SIG-M5 (cell line): Measurements from ENCODE around the gene SLC26A6.

Experiments
- DNase-seq: peaks from one replicate; lab custom pipeline; 2025; lab: John Stamatoyannopoulos, UW

SLC26A6 gene, protein sequence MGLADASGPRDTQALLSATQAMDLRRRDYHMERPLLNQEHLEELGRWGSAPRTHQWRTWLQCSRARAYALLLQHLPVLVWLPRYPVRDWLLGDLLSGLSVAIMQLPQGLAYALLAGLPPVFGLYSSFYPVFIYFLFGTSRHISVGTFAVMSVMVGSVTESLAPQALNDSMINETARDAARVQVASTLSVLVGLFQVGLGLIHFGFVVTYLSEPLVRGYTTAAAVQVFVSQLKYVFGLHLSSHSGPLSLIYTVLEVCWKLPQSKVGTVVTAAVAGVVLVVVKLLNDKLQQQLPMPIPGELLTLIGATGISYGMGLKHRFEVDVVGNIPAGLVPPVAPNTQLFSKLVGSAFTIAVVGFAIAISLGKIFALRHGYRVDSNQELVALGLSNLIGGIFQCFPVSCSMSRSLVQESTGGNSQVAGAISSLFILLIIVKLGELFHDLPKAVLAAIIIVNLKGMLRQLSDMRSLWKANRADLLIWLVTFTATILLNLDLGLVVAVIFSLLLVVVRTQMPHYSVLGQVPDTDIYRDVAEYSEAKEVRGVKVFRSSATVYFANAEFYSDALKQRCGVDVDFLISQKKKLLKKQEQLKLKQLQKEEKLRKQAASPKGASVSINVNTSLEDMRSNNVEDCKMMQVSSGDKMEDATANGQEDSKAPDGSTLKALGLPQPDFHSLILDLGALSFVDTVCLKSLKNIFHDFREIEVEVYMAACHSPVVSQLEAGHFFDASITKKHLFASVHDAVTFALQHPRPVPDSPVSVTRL

DNA sequence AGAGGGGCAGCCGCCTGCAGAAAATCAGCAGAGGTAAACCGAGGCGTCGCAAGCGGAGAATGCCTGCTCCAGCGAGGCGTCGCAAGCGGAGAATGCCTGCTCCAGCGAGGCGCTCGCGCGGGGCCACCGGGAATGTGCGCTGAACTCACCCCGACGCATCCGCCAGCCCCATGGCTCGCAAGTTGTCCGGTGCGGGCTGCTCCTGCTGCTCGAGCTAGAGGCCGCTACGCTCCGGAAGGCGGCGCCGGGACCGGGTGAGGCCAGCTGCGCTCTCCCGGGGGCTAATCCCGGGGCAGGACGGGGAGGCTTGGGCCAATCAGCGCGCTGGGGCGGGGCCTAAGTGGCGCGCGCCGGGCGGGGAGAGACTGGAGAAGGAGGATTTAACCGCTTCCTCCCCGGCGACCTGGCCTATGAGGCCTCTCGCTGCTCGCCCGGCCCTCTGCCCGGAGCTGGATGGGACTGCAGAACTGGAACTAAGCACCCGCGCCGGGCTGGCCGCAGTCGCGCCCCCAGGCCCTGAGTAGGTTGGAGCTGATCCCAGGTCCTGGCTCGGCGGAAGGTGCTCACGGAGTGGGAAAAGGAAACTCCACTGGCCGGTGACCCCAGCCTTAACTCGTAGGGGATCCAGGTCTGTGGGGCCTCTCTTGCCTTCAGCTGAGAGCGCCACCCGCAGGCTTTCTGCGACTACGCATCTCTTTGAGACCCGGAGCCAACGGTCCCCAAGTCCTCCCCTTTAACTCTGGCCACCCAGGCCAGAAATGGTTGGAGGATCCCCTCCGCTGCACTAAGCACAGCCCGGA lies at the start of gene SLC26A6:
TSS of gene SLC26A6 (minus strand) at position 240 of the 800 bp plus-strand sequence. CDS start at position 172, 68 bp downstream.
- peak; percentile 56 for DNase-seq

DNA sequence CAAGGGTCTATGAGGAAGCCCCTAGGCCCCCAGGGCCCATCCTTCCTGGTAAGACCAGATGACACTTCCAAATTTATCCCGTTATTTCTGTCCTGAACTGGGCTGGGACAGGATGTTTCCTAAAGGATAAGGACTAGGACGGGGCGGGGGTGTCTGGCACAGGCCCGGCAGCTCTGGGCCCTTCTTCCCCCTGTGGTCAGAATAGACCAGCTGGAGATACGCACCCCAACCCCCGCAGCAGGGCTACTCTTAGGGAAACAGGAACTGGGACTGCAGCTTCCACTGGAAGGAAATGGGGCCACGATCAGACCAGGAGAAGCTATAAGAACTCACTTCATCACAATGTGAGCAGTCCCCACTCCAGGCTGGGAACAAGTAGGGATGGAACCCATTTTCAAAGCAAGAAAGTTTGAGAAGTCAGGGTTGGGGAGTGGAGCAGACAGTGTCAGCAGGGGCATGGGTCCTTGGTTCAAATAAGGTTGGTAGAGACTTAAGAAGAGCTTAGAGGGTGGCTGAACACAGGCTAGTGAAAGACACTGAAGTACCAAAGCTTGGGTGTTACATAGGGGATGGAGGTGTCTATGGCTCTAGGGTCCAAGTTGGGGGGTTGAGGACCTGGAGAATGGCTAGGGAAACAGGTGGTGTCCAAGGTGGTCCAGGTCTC lies 49.4 kb upstream of the SLC26A6 start:
- DNase-seq = no peak

DNA sequence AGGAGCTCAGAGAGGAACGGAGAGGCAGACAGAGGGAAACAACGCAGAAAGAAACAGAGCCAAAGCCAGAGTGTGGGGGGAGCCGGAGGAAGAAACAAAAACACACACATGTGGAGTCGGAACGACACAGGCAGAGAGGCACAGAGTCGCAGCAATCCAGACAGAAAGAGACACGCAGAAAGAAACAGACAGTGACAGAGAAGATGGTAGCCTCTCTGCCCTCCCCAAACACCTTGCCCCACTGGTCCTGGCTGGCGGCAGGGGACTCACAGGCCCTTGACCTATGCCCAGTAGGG lies 48.7 kb upstream of the SLC26A6 start:
- no peak for DNase-seq

- no peak for DNase-seq
These were observed 47.5 kb upstream of the SLC26A6 start for GRCh38 chr3:48682786-48683185.

DNA sequence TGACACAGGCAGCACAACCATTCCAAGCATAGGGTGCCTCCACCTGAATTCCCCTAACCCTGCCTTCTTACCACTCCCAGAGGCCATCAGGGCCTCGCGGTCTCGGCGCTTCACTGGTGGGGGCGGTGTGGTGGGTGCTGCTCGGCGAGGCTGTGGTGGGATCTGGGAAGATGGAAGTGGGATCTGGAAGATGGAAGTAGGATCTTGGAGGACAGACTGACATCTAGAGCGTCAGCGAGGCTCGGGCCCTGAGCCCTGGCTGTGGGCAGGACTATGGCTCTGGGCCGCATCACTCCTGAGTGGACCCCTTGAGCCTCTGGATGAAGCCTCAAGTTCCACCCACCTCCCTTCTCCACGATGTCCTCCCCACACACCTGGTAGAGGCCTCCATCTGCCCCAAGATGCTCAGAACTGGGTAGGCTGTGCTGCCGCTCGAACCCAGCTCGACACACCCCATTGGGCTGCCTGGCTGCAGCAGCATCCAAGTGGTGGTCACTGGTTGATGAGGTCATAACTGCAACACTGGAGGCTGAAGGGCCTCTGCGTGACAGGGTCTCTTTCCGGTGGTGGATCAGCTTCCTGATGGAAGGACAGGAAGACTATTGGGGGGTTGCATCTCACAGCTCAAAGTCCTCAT lies 46.8 kb upstream of the SLC26A6 start:
- no peak for DNase-seq

DNA sequence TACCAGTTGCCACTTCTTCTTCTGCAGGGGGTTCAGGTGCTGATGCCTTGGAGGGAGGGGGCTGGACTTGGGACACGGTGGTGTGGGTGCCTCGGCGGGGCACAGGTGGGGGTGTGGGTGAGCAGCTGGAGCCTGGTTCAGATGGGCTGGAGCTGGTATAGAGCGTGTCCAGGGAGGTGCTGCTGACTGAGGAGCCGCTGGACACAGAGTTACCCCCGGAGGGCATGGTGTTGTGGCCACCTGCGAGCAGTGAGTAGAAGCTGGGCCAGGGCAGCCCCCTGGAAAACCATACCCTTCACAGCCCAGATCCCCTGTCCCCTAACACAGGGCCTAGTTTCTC lies 46.2 kb upstream of the SLC26A6 start:
- no peak for DNase-seq

- no peak for DNase-seq
These were observed 45.7 kb upstream of the SLC26A6 start for GRCh38 chr3:48680811-48681540.

- DNase-seq = no peak
These were observed 44.4 kb upstream of the SLC26A6 start for GRCh38 chr3:48679411-48680391.

DNA sequence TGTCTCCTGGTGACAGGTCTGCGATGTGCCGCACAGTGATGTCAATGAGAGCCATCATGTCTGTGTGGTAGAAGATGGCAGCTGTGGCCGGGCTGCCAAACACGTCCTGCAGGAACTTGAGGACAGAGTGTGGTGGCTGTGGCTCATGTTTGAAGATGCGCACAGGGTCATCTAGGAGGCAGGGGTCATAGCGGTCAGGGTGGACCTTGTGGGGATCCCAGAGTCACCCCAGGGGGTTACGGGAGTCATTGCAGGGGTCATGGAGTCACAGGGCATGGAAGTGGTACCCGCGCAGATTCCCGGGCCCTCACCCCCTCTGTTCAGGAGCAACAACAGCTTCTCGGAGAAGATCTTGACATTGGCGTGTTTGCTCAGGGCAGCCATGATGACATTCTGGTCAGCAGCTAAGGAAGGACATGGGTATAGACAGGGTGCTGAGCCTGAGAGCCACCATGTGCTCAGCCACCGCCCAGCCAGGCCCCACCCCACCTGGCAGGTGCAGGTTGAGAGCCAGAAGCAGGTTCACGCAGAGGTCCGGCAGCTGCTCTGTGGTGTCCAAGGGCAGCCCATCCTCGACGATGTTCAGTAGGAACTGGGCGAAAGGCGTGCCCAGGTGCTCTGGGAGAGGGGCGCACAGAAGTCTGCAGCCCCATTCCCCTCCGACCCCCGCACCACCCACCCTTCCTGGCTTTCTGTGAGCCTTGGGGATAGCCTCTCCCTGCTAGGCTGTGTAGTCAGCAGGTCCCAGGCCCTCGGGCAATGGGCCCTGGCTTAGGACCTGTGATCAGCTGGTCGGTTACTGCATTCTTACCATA lies 43.5 kb upstream of the SLC26A6 start:
- DNase-seq = no peak

- no peak for DNase-seq
These were observed 42.8 kb upstream of the SLC26A6 start for GRCh38 chr3:48678056-48678455.

- no peak for DNase-seq
These were observed 39.2 kb upstream of the SLC26A6 start for GRCh38 chr3:48674505-48674904.

DNA sequence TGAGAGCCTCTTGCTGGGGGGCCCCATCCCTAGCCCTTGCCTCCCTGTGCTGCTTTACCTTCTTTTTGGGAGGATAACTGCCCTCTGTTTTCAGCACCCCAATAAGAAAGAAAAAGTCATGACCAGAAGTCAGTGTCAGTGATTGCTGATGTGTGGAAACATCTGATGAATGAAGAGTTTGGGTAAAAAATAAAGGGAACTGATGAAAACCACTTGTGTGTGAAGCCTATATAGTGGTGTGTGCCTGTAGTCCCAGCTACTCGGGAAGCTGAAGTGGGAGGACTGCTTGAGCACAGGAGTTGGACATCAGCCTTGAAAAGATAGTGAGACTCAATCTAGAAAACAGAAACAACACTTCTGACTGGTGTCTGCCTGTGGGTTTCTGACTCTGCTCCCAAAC lies 37.3 kb upstream of the SLC26A6 start:
- no peak for DNase-seq

DNA sequence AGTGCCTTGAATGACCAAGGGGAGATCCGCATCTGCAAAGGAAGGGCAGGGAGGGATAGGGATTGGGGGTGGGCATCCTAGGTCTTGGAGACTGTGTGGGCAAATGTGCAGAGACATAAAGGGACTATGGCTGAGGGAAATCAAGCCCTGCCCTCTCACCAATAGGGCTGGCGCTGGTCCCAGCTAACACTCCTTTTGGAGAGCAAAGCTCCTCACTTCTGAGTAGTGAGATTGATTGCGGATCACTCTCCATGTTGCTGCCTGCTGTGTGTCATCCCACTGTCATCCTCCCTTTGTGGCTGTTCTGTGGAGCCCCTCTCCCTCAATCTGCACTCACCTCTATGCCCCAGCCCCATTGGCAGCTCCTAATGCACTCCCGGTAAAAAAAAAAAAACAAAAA lies 29.7 kb upstream of the SLC26A6 start:
- DNase-seq = no peak

DNA sequence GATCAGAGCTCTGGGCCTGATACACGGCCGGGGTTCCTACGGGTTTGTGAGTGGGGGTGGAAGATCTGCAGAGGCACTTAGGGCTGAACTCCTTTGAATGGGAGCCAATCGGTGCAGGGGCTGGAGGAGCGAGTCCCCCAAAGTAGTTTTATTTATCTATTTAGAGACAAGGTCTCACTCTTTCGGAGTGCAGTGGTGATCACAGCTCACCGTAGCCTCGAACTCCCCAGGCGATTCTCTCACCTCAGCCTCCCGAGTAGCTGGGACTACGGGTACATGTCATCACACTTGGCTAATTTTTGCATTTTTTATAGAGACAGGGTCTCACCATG lies 29.0 kb upstream of the SLC26A6 start:
- no peak for DNase-seq

- peak; percentile 91 for DNase-seq
These were observed 28.4 kb upstream of the SLC26A6 start for GRCh38 chr3:48663489-48664312.

DNA sequence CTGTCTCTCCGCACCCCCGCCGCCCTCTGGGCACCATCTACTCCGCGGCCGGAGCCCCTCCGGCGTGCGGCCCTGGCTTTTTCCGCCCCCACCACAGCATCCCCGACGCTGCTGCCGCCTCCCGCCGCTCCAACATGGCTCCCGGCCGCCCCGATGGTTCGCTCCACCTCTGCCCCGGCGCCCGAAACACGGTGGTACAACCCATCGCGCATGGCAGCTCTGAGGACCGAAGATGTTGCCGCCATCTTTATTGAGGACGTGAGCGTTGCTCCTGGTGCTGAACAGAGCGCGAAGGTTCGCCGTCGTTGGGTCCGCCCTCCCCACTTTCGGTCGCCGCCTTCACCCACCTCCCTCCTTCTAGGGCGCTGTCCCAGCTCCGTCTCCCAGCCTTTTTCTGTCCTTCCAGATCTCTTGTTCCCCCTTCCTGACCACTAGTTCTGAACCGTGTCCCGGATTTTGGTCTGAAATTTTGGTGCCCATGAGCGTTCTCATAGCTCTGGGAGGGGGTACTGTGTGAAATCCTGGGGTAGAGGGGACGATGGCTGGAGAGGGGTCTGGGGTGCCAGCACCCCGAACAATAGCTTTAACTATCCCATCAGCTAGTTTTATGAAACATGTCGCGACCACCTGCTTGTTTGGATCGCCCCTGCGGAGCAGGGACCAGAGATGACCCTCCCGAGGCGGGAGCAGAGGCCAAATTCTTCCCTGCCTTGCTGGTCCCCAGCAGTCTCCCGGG lies 27.7 kb upstream of the SLC26A6 start, which contains the start of gene CELSR3:
TSS of gene CELSR3 (minus strand) at position 134 of the 736 bp plus-strand sequence. CDS start 252 bp downstream, outside the sequence.
- peak; percentile 60 for DNase-seq

- no peak for DNase-seq
These were observed 27.0 kb upstream of the SLC26A6 start for GRCh38 chr3:48662145-48662752.
